HepG2 (cell line): ENCODE data around the gene IL13. TPM values are rescaled to one million over a fixed set of nuclear protein-coding genes. Genes with fewer than 3 reads are reported as not detected.
A peak's percentile ranks its signal among the peaks of the same experiment; 100 is the strongest.

Source experiments
- ATAC-seq: fragments of 200-7000 bp; cut with Tn5 transposase; 3 replicates; pipeline ENCODE4 v1.9.1; 2020; ENCODE audit warnings: mild to moderate bottlenecking, moderate library complexity
- BruUV-seq: library from RNA; stranded (reverse); fragments of 400-500 nt; replicated peaks from 2 replicates; lab custom pipeline; 2021; lab: Mats Ljungman, UMichigan
- CTCF ChIA-PET: fragments of 300-600 bp; formaldehyde crosslinking; extraction: SDS; loops from one replicate; lab custom pipeline; 2021; ENCODE audit warnings: low total read pairs, inconsistent platforms, low intra/inter-chr PET ratio; lab: Yijun Ruan, JAX
- POLR2A ChIA-PET: fragments of 350-600 bp; sonication (Branson Sonifier 250); formaldehyde crosslinking; loops from one replicate; lab custom pipeline; 2020; ENCODE audit warnings: antibody characterized with exemption, inconsistent platforms; lab: Yijun Ruan, JAX
- DNase-seq: peaks from one replicate; pipeline ENCODE4 v3.0.0-alpha.2; 2015; ENCODE audit warnings: low spot score
- FAIRE-seq: peaks from 3 replicates; lab custom pipeline; 2011; peaks lifted over from hg19 to GRCh38; lab: Jason Lieb, UNC
- H2AFZ ChIP-seq: one replicate; pipeline ENCODE4 v1.6.1; 2011; ENCODE audit warnings: low read length, inconsistent platforms
- H3K27ac ChIP-seq: fragments of 300-600 bp; 3 replicates; pipeline ENCODE4 v1.8.0; 2011; ENCODE audit warnings: mixed run types, mild to moderate bottlenecking, mixed read lengths, low read length, inconsistent platforms; ENCODE audit not compliant: insufficient read depth; ENCODE audit errors: extremely low read length
- H3K27me3 ChIP-seq, 2 experiments: fragments of 200-600 bp in 1 of 2; 2 replicates in 1 of 2; 3 replicates in 1 of 2; pipeline versions ENCODE4 v1.6.0 to v1.8.0; 2011; ENCODE audit warnings: low read length in 2 of 2, mild to moderate bottlenecking in 2 of 2, moderate library complexity in 2 of 2, inconsistent platforms in 1 of 2; ENCODE audit not compliant: insufficient read depth in 2 of 2, control insufficient read depth in 1 of 2
- H3K36me3 ChIP-seq, 2 experiments: fragments of 200-600 bp in 1 of 2; replicated peaks in 1 of 2; 2 replicates in 1 of 2; 3 replicates in 1 of 2; pipeline versions ENCODE4 v1.5.1 to v1.8.0; 2011; ENCODE audit warnings: low read length in 2 of 2, inconsistent platforms in 1 of 2; ENCODE audit not compliant: insufficient read depth in 2 of 2, control insufficient read depth in 1 of 2
- H3K4me1 ChIP-seq: 2 replicates; pipeline ENCODE4 v1.5.1; 2012; ENCODE audit warnings: low read length, inconsistent platforms; ENCODE audit not compliant: insufficient read depth
- H3K4me2 ChIP-seq: 2 replicates; pipeline ENCODE4 v1.6.0; 2011; ENCODE audit warnings: low read depth, low read length, inconsistent platforms
- H3K4me3 ChIP-seq, 3 experiments: fragments of 200-600 bp in 1 of 3; sonication (generic), shearing (Covaris generic) in 1 of 3; replicated peaks in 1 of 3; 2 replicates each; pipeline ENCODE4 v1.5.1; 2011 to 2016; ENCODE audit warnings: low read length in 3 of 3, inconsistent platforms in 2 of 3, low read depth in 2 of 3, mild to moderate bottlenecking in 2 of 3, control low read depth in 1 of 3, mixed read lengths in 1 of 3; ENCODE audit not compliant: insufficient read depth in 1 of 3
- H3K79me2 ChIP-seq: one replicate; pipeline ENCODE4 v1.6.1; 2011; ENCODE audit warnings: low read length, inconsistent platforms; ENCODE audit not compliant: insufficient read depth
- H3K9ac ChIP-seq: 2 replicates; pipeline ENCODE4 v1.6.0; 2011; ENCODE audit warnings: mild to moderate bottlenecking, low read depth, low read length, inconsistent platforms; ENCODE audit not compliant: insufficient read depth
- H3K9me3 ChIP-seq: 2 replicates; pipeline ENCODE4 v1.5.1; 2012; ENCODE audit warnings: mild to moderate bottlenecking, low read length
- H4K20me1 ChIP-seq: 2 replicates; pipeline ENCODE4 v1.6.0; 2011; ENCODE audit warnings: inconsistent platforms, mild to moderate bottlenecking, low read length, moderate library complexity; ENCODE audit not compliant: insufficient read depth
- ETV5 ChIP-seq: IDR thresholded peaks from 2 replicates; pipeline ENCODE4 v1.6.1; 2018; ENCODE audit warnings: missing biosample characterization, missing genetic modification reagents, inconsistent platforms, borderline replicate concordance
- GFI1 ChIP-seq: sonication (generic); formaldehyde crosslinking; IDR thresholded peaks from 2 replicates; pipeline ENCODE4 v1.5.0; 2020; ENCODE audit warnings: missing genetic modification reagents, mild to moderate bottlenecking, borderline replicate concordance
- SOX5 ChIP-seq: IDR thresholded peaks from 2 replicates; pipeline ENCODE4 v1.6.1; 2016; ENCODE audit warnings: borderline replicate concordance
- STAG1 ChIP-seq: sonication (generic); formaldehyde crosslinking; IDR thresholded peaks from 2 replicates; pipeline ENCODE4 v1.4.0; 2020; ENCODE audit warnings: missing genetic modification reagents
- STAT5B ChIP-seq: sonication (generic); formaldehyde crosslinking; IDR thresholded peaks from 2 replicates; pipeline ENCODE4 v1.4.0; 2020; ENCODE audit warnings: missing genetic modification reagents
- WGBS: methylation state at CpG from one replicate; pipeline ENCODE4 v1.1.6; 2017; ENCODE audit warnings: low lambda C conversion rate; 5-methylcytosine and 5-hydroxymethylcytosine counted together
- in situ Hi-C: cut with HindIII; loops from 2 replicates; pipeline ENCODE4 v1.10.0; 2017; ENCODE audit warnings: low pct_unique_long_range_greater_than_20kb; ENCODE audit not compliant: extremely low pct_ligation_motif_present
- intact Hi-C: fragments of 100-400 bp; cut with micrococcal nuclease; formaldehyde crosslinking; loops from one replicate; pipeline ENCODE4 v1.10.0; 2022; ENCODE audit not compliant: unreplicated experiment
- polyA plus RNA-seq, 8 experiments: library from polyadenylated mRNA; depleted of rRNA in 3 of 8; stranded (reverse) in 7 of 8; unstranded in 1 of 8; fragments of >200 nt; fragmentation: Illumina TruSeq in 4 of 8; extraction: Trizol in 4 of 8; gene quantifications; 2 replicates each; pipeline versions ENCODE4 v1.2.1 to v1.2.3, GENCODE V29; 2011 to 2016; ENCODE audit warnings: low read depth in 4 of 8, missing spikeins in 1 of 8, mixed read lengths in 1 of 8; ENCODE audit not compliant: insufficient read depth in 1 of 8
- total RNA-seq, 5 experiments: library from RNA; depleted of rRNA; stranded (reverse); fragments of >200 nt; fragmentation: Illumina TruSeq; extraction: Trizol; gene quantifications; 2 replicates each; pipeline ENCODE4 v1.2.3, GENCODE V29; 2016; ENCODE audit warnings: low read depth in 1 of 5
- TF ChIP-seq, protein P1 (sequence below): sonication (generic); formaldehyde crosslinking; conservative IDR thresholded peaks from 2 replicates; pipeline ENCODE4 v1.8.0; 2022; ENCODE audit warnings: low read depth, missing genetic modification reagents
- TF ChIP-seq, protein P2 (sequence below), 2 experiments: IDR thresholded peaks; 2 replicates each; pipeline ENCODE4 v1.6.1; 2011 to 2012; ENCODE audit warnings: low read length in 2 of 2, borderline replicate concordance in 1 of 2, low read depth in 1 of 2, mild to moderate bottlenecking in 1 of 2, moderate library complexity in 1 of 2
- TF ChIP-seq, protein P3 (sequence below): sonication (generic); formaldehyde crosslinking; IDR thresholded peaks from 2 replicates; pipeline ENCODE4 v1.4.0; 2020; ENCODE audit warnings: missing genetic modification reagents
- TF ChIP-seq, protein P4 (sequence below), 2 experiments: fragments of 450-650 bp in 1 of 2; sonication (generic) in 1 of 2; formaldehyde crosslinking; IDR thresholded peaks; 2 replicates each; pipeline versions ENCODE4 v1.5.0 to v1.8.0; 2020 to 2022; ENCODE audit warnings: mild to moderate bottlenecking in 1 of 2, missing genetic modification reagents in 1 of 2
- TF ChIP-seq, protein P5 (sequence below): sonication (generic); formaldehyde crosslinking; IDR thresholded peaks from 2 replicates; pipeline ENCODE4 v1.5.0; 2020; ENCODE audit warnings: mild to moderate bottlenecking, missing genetic modification reagents, moderate library complexity

Gene IL13
- total and polyA plus RNA-seq, 2 of the 13 experiments (the other 11 are each of a cell fraction or from before 2014, with no cell fraction given) = 0.05 TPM; not detected in 1

DNA sequence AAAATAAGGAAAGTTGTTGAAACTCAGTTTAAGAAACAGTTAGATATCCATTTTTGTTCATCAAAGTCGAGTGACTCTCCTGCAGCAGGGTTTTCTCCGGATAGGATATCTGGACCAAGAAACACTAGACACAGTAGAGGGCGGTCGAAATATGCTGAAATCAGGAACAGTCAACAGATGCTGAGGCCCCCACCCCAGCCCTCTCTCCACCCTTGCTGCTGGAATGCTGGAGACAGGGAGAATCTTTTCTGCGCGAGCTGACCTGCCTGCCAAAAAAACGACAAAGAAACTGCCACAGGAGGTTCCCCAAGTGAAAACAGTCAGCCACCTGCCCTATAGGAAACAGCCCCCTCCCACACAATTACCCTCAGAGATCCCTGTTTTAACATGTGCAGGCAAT lies 4.3 kb upstream of the IL13 start:
- H2AFZ ChIP-seq = no peak overlapping the region
- H3K4me3 ChIP-seq = no peak overlapping the region
- H3K9me3 ChIP-seq = peaks cover 1% of the 10 kb centered on the region; the same call in 1 of the 2 replicates
- DNase-seq (no peak), ATAC-seq (peak; percentile 44; the same call in 2 of the 3 replicates), FAIRE-seq (no peak)
- no peaks in the 10 kb centered on the region for H3K36me3 ChIP-seq
- ChIA-PET POLR2A (no interaction called here), CTCF (no interaction called here)
- WGBS = 25% methylated on average over 7 of the region's 7 CpGs
- TF ChIP-seq, protein P1, sequence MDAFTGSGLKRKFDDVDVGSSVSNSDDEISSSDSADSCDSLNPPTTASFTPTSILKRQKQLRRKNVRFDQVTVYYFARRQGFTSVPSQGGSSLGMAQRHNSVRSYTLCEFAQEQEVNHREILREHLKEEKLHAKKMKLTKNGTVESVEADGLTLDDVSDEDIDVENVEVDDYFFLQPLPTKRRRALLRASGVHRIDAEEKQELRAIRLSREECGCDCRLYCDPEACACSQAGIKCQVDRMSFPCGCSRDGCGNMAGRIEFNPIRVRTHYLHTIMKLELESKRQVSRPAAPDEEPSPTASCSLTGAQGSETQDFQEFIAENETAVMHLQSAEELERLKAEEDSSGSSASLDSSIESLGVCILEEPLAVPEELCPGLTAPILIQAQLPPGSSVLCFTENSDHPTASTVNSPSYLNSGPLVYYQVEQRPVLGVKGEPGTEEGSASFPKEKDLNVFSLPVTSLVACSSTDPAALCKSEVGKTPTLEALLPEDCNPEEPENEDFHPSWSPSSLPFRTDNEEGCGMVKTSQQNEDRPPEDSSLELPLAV = no peak
- TF ChIP-seq SOX5 (CRISPR knock-in tag) (no peak), ETV5 (CRISPR knock-in tag) (no peak), GFI1 (no peak), STAG1 (CRISPR knock-in tag) (peak; percentile 43), STAT5B (CRISPR knock-in tag) (no peak)
- TF ChIP-seq, protein P2, sequence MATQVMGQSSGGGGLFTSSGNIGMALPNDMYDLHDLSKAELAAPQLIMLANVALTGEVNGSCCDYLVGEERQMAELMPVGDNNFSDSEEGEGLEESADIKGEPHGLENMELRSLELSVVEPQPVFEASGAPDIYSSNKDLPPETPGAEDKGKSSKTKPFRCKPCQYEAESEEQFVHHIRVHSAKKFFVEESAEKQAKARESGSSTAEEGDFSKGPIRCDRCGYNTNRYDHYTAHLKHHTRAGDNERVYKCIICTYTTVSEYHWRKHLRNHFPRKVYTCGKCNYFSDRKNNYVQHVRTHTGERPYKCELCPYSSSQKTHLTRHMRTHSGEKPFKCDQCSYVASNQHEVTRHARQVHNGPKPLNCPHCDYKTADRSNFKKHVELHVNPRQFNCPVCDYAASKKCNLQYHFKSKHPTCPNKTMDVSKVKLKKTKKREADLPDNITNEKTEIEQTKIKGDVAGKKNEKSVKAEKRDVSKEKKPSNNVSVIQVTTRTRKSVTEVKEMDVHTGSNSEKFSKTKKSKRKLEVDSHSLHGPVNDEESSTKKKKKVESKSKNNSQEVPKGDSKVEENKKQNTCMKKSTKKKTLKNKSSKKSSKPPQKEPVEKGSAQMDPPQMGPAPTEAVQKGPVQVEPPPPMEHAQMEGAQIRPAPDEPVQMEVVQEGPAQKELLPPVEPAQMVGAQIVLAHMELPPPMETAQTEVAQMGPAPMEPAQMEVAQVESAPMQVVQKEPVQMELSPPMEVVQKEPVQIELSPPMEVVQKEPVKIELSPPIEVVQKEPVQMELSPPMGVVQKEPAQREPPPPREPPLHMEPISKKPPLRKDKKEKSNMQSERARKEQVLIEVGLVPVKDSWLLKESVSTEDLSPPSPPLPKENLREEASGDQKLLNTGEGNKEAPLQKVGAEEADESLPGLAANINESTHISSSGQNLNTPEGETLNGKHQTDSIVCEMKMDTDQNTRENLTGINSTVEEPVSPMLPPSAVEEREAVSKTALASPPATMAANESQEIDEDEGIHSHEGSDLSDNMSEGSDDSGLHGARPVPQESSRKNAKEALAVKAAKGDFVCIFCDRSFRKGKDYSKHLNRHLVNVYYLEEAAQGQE (IDR thresholded peaks at IDR 0.05; ENCODE audit: borderline replicate concordance in 1 of 2, low read depth in 1 of 2, low read length in 2 of 2) = no peak
- TF ChIP-seq, protein P3, sequence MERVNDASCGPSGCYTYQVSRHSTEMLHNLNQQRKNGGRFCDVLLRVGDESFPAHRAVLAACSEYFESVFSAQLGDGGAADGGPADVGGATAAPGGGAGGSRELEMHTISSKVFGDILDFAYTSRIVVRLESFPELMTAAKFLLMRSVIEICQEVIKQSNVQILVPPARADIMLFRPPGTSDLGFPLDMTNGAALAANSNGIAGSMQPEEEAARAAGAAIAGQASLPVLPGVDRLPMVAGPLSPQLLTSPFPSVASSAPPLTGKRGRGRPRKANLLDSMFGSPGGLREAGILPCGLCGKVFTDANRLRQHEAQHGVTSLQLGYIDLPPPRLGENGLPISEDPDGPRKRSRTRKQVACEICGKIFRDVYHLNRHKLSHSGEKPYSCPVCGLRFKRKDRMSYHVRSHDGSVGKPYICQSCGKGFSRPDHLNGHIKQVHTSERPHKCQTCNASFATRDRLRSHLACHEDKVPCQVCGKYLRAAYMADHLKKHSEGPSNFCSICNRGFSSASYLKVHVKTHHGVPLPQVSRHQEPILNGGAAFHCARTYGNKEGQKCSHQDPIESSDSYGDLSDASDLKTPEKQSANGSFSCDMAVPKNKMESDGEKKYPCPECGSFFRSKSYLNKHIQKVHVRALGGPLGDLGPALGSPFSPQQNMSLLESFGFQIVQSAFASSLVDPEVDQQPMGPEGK (CRISPR knock-in tag) = 0 out of 2 replicates have a peak, but pooled peaks have one; percentile 21
- TF ChIP-seq, protein P4, sequence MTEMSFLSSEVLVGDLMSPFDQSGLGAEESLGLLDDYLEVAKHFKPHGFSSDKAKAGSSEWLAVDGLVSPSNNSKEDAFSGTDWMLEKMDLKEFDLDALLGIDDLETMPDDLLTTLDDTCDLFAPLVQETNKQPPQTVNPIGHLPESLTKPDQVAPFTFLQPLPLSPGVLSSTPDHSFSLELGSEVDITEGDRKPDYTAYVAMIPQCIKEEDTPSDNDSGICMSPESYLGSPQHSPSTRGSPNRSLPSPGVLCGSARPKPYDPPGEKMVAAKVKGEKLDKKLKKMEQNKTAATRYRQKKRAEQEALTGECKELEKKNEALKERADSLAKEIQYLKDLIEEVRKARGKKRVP (CRISPR knock-in tag; IDR thresholded peaks at IDR 0.05) = no peak
- TF ChIP-seq, protein P5, sequence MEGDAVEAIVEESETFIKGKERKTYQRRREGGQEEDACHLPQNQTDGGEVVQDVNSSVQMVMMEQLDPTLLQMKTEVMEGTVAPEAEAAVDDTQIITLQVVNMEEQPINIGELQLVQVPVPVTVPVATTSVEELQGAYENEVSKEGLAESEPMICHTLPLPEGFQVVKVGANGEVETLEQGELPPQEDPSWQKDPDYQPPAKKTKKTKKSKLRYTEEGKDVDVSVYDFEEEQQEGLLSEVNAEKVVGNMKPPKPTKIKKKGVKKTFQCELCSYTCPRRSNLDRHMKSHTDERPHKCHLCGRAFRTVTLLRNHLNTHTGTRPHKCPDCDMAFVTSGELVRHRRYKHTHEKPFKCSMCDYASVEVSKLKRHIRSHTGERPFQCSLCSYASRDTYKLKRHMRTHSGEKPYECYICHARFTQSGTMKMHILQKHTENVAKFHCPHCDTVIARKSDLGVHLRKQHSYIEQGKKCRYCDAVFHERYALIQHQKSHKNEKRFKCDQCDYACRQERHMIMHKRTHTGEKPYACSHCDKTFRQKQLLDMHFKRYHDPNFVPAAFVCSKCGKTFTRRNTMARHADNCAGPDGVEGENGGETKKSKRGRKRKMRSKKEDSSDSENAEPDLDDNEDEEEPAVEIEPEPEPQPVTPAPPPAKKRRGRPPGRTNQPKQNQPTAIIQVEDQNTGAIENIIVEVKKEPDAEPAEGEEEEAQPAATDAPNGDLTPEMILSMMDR = peak; percentile 39
- BruUV-seq = no TSS peak
- H3K9ac ChIP-seq = no peak overlapping the region
- H3K4me1 ChIP-seq = peaks cover 17% of the 10 kb centered on the region
- no peaks in the 10 kb centered on the region for H3K79me2 ChIP-seq
- intact Hi-C loops (no loop called here), in situ Hi-C loops (loop anchor here (25.0 kb wide), 1 partner anchor 266 kb away; no protein-coding TSS in a partner anchor)
- no peak overlapping the region for H3K4me2 ChIP-seq
- no peak overlapping the region for H3K27ac ChIP-seq
- H3K27me3 ChIP-seq = 0 out of 5 replicates have a peak, but pooled peaks cover 0 to 1% of the 10 kb centered on the region in 2 experiments
- no peaks in the 10 kb centered on the region for H4K20me1 ChIP-seq
